Measurements from ENCODE around the gene AOC1.
A peak's percentile ranks its signal among the peaks of the same experiment; 100 is the strongest.

AOC1 gene

GRCh38 chr7:150858236-150859197, 6.2 kb downstream of the AOC1 start:
- no peak for DNase-seq (ENCODE audit: low read depth, low spot score)

- DNase-seq (ENCODE audit: low read depth, low spot score), result no peak
Observed at GRCh38 chr7:150860291-150860977, 8.1 kb downstream of the AOC1 start.

DNA sequence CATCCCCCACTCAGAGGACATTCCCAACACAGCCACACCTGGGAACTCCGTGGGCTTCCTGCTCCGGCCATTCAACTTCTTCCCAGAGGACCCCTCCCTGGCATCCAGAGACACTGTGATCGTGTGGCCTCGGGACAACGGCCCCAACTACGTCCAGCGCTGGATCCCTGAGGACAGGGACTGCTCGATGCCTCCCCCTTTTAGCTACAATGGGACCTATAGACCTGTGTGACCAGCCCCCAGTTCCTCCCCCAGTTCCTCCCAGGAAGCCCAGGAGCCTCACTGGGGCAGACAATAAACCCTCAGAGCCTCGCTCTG, 8.6 kb downstream of the AOC1 start:
- DNase-seq (ENCODE audit: low read depth, low spot score), result no peak

- DNase-seq (ENCODE audit: low read depth, low spot score), result no peak
Observed at GRCh38 chr7:150862356-150862755, 10.0 kb downstream of the AOC1 start.

DNA sequence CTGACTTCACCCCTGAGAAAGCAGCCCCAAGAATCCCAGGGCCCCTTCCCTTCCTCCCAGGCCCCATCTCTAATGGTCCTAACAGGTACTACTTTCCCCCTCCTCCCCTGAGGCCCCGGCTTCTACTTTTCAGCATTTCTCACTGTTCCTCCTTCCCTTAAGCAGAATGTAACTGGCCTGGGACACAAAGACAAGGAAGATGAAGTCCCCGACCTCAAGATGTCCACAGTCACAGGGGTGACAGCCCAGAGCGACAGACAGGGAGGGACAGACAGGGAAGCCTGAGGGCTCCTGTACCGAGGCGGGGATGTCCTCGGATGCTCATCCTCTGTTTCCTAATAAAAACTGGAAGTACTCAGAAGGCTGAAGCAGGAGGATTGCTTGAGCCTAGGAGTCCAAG, 11.6 kb downstream of the AOC1 start:
- no peak for DNase-seq (ENCODE audit: low read depth, low spot score)

DNA sequence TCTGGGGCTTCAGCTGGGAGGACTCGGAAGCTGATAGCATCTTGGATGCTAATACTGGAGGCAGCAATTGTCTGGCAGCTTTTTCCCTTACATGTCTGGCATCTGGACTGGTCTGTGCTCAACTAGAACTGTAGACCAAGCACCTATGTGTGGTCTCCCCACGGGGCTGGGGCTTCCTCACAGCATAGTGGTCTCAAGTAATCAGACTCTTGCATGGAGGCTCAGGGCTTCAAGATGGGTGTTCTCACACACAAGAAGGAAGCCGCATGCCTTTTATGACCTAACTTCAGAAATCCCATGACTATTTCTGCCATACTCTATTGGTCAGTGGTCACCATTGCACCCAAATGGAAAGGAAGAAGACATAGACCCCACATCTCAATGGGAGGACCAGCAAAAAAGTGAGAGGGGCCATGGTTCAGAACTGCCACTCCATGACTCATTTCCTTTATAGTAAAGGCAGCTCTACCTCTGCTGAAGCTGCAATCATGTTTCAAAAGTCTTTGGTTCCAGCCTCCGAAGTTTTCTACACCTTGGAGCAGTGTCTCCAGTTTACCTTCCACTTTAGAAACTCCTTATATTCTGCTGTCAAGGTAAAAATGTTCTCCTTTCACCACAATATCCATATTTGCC, 14.7 kb downstream of the AOC1 start:
- no peak for DNase-seq (ENCODE audit: low read depth, low spot score)

GRCh38 chr7:150867605-150868004, 15.3 kb downstream of the AOC1 start:
- DNase-seq (ENCODE audit: low read depth, low spot score), result no peak

- DNase-seq (ENCODE audit: low read depth, low spot score), result no peak
Observed at GRCh38 chr7:150869467-150869866, 17.1 kb downstream of the AOC1 start.

DNA sequence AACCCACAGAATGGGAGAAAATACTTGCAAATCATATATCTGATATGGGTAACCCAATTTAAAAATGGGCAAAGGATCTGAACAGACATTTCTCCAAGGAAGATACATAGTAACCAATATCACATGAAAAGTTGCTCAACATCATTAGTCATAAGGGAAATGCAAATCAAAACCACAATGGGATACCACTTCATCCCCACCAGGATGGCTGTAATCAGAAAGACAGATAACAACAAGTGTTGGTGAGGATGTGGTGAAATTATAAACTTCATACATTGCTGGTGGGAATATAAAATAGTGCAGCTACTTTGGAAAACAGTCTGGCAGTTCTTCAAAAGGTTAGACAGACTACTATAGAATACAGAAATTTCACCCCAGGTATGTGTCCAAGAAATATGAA, 19.3 kb downstream of the AOC1 start:
- no peak for DNase-seq (ENCODE audit: low read depth, low spot score)

GRCh38 chr7:150874401-150875198, 22.3 kb downstream of the AOC1 start:
- no peak for DNase-seq (ENCODE audit: low read depth, low spot score)

DNA sequence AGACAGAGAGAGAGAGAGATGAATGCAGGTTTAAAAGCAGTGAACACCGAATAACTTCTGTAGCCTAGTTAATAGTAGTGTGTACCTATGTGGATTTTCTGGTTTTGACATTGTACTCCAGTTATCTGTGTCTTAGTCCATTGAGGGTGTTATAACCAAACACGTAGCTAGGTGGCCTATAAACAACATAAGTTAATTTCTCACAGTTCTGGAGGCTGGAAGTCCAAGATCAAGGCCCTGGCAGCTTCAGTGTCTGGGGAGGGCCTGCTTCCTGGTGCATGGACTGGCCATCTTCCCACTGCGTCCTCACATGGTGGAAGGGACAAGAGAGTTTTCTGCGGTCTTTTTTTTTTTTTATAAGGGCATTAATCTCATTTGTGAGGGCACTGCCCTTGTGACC, 23.5 kb downstream of the AOC1 start:
- DNase-seq (ENCODE audit: low read depth, low spot score), result no peak

DNA sequence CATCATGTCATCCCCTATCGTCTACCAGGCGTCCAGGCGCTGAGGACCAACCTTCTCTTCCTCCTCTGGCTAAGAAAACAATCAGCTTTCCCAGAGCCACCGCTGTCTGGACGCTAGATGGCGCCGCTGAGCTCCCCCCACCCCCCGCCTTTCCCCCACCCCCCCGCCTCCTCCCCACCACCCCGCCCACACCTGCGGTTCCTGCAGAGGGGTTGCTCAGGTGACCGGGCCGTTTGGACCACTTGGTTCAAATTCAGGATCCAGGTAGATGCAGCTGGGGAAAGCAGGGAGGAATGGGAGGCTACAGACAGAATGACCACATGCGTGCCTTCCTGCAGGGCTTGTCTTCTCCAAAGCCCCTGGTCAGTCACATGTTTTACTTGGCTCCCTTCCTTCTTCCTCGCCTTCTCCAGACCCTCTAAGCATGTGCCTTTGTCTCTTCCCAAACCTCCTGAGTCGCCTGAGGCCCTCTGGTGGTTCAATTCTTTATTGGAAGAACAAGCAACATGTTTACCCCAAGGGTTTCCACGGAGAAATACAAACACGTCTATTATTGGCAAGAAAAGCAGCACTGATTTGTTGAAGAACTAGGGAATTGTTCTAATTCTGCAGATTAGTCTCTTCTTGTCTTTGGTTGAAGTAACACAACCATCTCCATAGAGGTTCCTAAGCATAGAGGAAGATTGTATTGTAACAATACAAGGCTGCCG, 24.7 kb downstream of the AOC1 start:
- DNase-seq (ENCODE audit: low read depth, low spot score), result peak; percentile 83

- no peak for DNase-seq (ENCODE audit: low read depth, low spot score)
Observed at GRCh38 chr7:150877536-150877935, 25.2 kb downstream of the AOC1 start.

- peak; percentile 16 for DNase-seq (ENCODE audit: low read depth, low spot score)
Observed at GRCh38 chr7:150879345-150879744, 27.0 kb downstream of the AOC1 start.

GRCh38 chr7:150881189-150881588, 28.9 kb downstream of the AOC1 start:
- DNase-seq (ENCODE audit: low read depth, low spot score), result no peak

GRCh38 chr7:150890853-150891584, 38.7 kb downstream of the AOC1 start:
- no peak for DNase-seq (ENCODE audit: low read depth, low spot score)

DNA sequence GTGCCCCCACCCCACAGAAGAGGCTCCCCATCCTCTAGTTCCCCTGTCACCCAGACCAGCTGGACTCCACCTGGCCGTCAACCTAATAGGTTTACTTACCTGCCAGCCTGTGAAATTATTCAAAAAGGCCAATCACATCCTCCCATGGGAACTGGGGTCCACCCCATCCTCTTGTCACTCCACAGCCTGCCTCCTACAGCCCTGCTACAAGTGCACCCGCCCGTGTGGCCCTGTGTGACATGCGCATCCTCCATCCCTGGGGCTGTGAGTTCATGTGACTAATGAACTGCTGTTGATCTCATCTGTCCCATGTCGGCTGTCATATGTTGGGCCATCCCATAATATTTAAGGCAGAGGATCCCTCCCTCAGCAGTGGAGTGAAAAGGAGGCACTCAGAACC, 39.4 kb downstream of the AOC1 start:
- DNase-seq (ENCODE audit: low read depth, low spot score), result no peak

- no peak for DNase-seq (ENCODE audit: low read depth, low spot score)
Observed at GRCh38 chr7:150895809-150896208, 43.5 kb downstream of the AOC1 start.

DNA sequence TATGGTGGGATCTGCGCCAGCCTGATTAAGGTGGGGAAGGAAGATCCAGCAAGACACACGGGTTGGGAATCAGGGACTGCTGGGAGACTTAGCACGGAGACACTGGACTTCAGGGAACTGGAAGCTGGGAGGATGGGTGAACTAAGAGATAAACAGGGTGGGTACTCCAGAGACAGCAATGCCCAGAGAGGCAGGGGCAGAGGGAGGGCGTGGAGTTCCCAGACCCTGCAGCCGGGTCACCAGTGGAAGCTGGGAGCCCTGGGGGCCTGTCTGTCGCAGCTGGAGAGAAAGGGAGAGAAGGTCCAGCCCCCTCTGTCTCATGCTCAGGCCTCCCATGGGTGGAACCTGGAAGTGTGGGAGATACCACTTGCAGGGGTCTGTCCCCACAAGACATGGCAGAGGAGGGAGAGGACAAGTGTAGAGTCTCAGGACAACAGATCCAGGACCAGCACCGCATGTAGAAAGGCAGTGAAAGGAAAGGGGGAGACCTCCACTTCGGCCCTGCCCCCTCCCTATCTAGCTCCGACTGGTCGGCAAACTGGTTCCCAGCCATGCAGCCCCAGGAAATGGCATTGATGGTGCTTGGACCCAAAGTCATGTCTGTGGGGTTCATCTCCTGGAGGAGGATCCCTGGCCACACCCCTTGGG, 44.4 kb downstream of the AOC1 start:
- no peak for DNase-seq (ENCODE audit: low read depth, low spot score)
